ENCODE measurements around the gene SESN1. TPM values are rescaled to one million over a fixed set of nuclear protein-coding genes. Genes with fewer than 3 reads are reported as not detected.

Gene SESN1
- total RNA-seq (2022; extraction: Qiagen RNA extraction; ENCODE audit: low read depth) = 7.3 to 11.8 TPM (median 9.9 TPM) in 5 replicates

GRCh38 chr6:109094416-109095035, at the start of gene SESN1:
Gene SESN1, minus strand, starts transcription at chr6:109094846. Its CDS starts 773 bp downstream, at chr6:109094073.

GRCh38 chr6:109095036-109095834, 589 bp upstream of the SESN1 start, which contains the start of gene CEP57L1:
Gene CEP57L1, plus strand, starts transcription at chr6:109095507. Its CDS starts 49,715 bp downstream, at chr6:109145222.

Other genes starting within 250 kb of the SESN1 start
- 1.7 to 3.0 TPM (median 1.9 TPM) in 5 replicates for gene ARMC2, start 246.4 kb downstream of the SESN1 start, total RNA-seq (2022; extraction: Qiagen RNA extraction; ENCODE audit: low read depth)
- gene CEP57L1, start 661 bp upstream of the SESN1 start, total RNA-seq (2022; extraction: Qiagen RNA extraction; ENCODE audit: low read depth) = 5.1 to 10.4 TPM (median 8.0 TPM) in 5 replicates